Spinal cord (tissue), 10 donors: ENCODE measurements around the gene EMILIN2. TPM values are rescaled to one million over a fixed set of nuclear protein-coding genes. Genes with fewer than 3 reads are reported as not detected.
"Not testable (repeated sequence)": the region's sequence is repeated elsewhere in the genome, so short reads cannot be mapped to it uniquely, and the experiment has no call there.

Experiments
- DNase-seq, 6 donors: peaks; one replicate each; pipeline versions ENCODE4 v3.0.0 to v3.0.0-alpha.2; 2013 to 2015; ENCODE audit warnings: low spot score in 6 of 6, low read depth in 4 of 6
- H3K27ac ChIP-seq: one replicate; pipeline ENCODE4 v1.5.1; 2013; ENCODE audit warnings: low read depth, low read length, control low read depth
- H3K27me3 ChIP-seq: one replicate; pipeline ENCODE4 v1.6.1; 2013; ENCODE audit warnings: low read length; ENCODE audit not compliant: control insufficient read depth, insufficient read depth
- H3K36me3 ChIP-seq: one replicate; pipeline ENCODE4 v1.6.1; 2013; ENCODE audit warnings: low read length; ENCODE audit not compliant: control insufficient read depth, insufficient read depth
- H3K4me1 ChIP-seq: one replicate; pipeline ENCODE4 v1.6.1; 2013; ENCODE audit warnings: low read length; ENCODE audit not compliant: control insufficient read depth, insufficient read depth
- H3K4me3 ChIP-seq: one replicate; pipeline ENCODE4 v1.5.1; 2013; ENCODE audit warnings: low read depth, low read length, control low read depth
- H3K9me3 ChIP-seq: one replicate; pipeline ENCODE4 v1.6.1; 2013; ENCODE audit warnings: low read length; ENCODE audit not compliant: control insufficient read depth, insufficient read depth
- WGBS: methylation state at CpG from one replicate; pipeline ENCODE4 v1.1.5; 2013; ENCODE audit warnings: missing lambda C conversion rate; ENCODE audit not compliant: insufficient coverage; 5-methylcytosine and 5-hydroxymethylcytosine counted together
- polyA plus RNA-seq, 2 donors: library from polyadenylated mRNA; unstranded; fragments of 120-200 nt; gene quantifications; one replicate each; pipeline ENCODE4 v1.2.1, GENCODE V29; 2013; ENCODE audit not compliant: insufficient read length in 2 of 2
- total RNA-seq, 2 donors: library from RNA; depleted of rRNA in 1 of 2; stranded (reverse); fragments of 120-200 nt in 1 of 2; fragments of >200 nt in 1 of 2; gene quantifications; one replicate each; pipeline versions ENCODE4 v1.2.3 to v1.2.4, GENCODE V29; 2013 to 2014
- donor health status: healthy.

EMILIN2 gene
- total and polyA plus RNA-seq, 4 donors, result 5.6 to 20.1 (median 12.0) TPM

- Histone ChIP-seq H3K27me3 (no peaks in the 10 kb centered on the region), H3K4me1 (no peaks in the 10 kb centered on the region), H3K9me3 (no peaks in the 10 kb centered on the region), H3K27ac (no peak overlapping the region), H3K36me3 (no peaks in the 10 kb centered on the region), H3K4me3 (no peak overlapping the region)
- WGBS, result 70% methylated on average over 2 of the region's 2 CpGs
- DNase-seq, result no peak
Observed at GRCh38 chr18:2821695-2822094, 25.1 kb upstream of the EMILIN2 start.

- 100% methylated on average over 2 of the region's 6 CpGs for WGBS
- no peaks in the 10 kb centered on the region for H3K36me3 ChIP-seq
- no peak for DNase-seq
- H3K4me1 ChIP-seq, result no peaks in the 10 kb centered on the region
- H3K4me3 ChIP-seq, result no peak overlapping the region
- H3K9me3 ChIP-seq, result no peaks in the 10 kb centered on the region
- no peak overlapping the region for H3K27ac ChIP-seq
- no peaks in the 10 kb centered on the region for H3K27me3 ChIP-seq
Observed at GRCh38 chr18:2822213-2822921, 24.4 kb upstream of the EMILIN2 start.

GRCh38 chr18:2823202-2823601 lies 23.6 kb upstream of the EMILIN2 start:
- no peak for DNase-seq

GRCh38 chr18:2823966-2824365 lies 22.8 kb upstream of the EMILIN2 start:
- no peaks in the 10 kb centered on the region for H3K9me3 ChIP-seq
- no peak for DNase-seq
- no peaks in the 10 kb centered on the region for H3K4me1 ChIP-seq
- H3K27ac ChIP-seq, result no peak overlapping the region
- H3K36me3 ChIP-seq, result no peaks in the 10 kb centered on the region
- H3K27me3 ChIP-seq, result no peaks in the 10 kb centered on the region
- no CpG with 5 or more reads among the region's 2 CpGs for WGBS
- H3K4me3 ChIP-seq, result no peak overlapping the region

More at GRCh38 chr18:2823202-2823601, 23.6 kb upstream of the EMILIN2 start:
- H3K4me3 ChIP-seq, result no peak overlapping the region
- H3K9me3 ChIP-seq, result no peaks in the 10 kb centered on the region
- no peaks in the 10 kb centered on the region for H3K27me3 ChIP-seq
- H3K36me3 ChIP-seq, result no peaks in the 10 kb centered on the region
- 53% methylated on average over 1 of the region's 2 CpGs for WGBS
- no peaks in the 10 kb centered on the region for H3K4me1 ChIP-seq
- H3K27ac ChIP-seq, result no peak overlapping the region

- WGBS, result 95% methylated on average over 5 of the region's 5 CpGs
Observed at GRCh38 chr18:2824865-2825264, 21.9 kb upstream of the EMILIN2 start.

GRCh38 chr18:2825613-2826175 lies 21.1 kb upstream of the EMILIN2 start:
- Histone ChIP-seq H3K4me3 (no peak overlapping the region), H3K9me3 (no peaks in the 10 kb centered on the region), H3K27me3 (no peaks in the 10 kb centered on the region), H3K27ac (no peak overlapping the region), H3K4me1 (no peaks in the 10 kb centered on the region), H3K36me3 (no peaks in the 10 kb centered on the region)
- no peak for DNase-seq
- 71% methylated on average over 2 of the region's 3 CpGs for WGBS

More at GRCh38 chr18:2824865-2825264, 21.9 kb upstream of the EMILIN2 start:
- DNase-seq, result no peak
- no peak overlapping the region for H3K27ac ChIP-seq
- H3K27me3 ChIP-seq, result no peaks in the 10 kb centered on the region
- H3K4me1 ChIP-seq, result no peaks in the 10 kb centered on the region
- H3K36me3 ChIP-seq, result no peaks in the 10 kb centered on the region
- no peaks in the 10 kb centered on the region for H3K9me3 ChIP-seq
- H3K4me3 ChIP-seq, result no peak overlapping the region

- H3K4me1 ChIP-seq, result no peaks in the 10 kb centered on the region
- H3K27ac ChIP-seq, result no peak overlapping the region
- 76% methylated on average over 8 of the region's 10 CpGs for WGBS
- no peak for DNase-seq
- no peaks in the 10 kb centered on the region for H3K9me3 ChIP-seq
- no peak overlapping the region for H3K4me3 ChIP-seq
- H3K36me3 ChIP-seq, result no peaks in the 10 kb centered on the region
- H3K27me3 ChIP-seq, result no peaks in the 10 kb centered on the region
Observed at GRCh38 chr18:2826581-2826980, 20.2 kb upstream of the EMILIN2 start.

- DNase-seq, result no peak
- H3K36me3 ChIP-seq, result no peaks in the 10 kb centered on the region
- H3K9me3 ChIP-seq, result no peaks in the 10 kb centered on the region
- H3K27me3 ChIP-seq, result no peaks in the 10 kb centered on the region
- H3K27ac ChIP-seq, result no peak overlapping the region
- no peak overlapping the region for H3K4me3 ChIP-seq
- H3K4me1 ChIP-seq, result no peaks in the 10 kb centered on the region
- 83% methylated on average over 1 of the region's 5 CpGs for WGBS
Observed at GRCh38 chr18:2827061-2827460, 19.7 kb upstream of the EMILIN2 start.

GRCh38 chr18:2836118-2836517 lies 10.7 kb upstream of the EMILIN2 start:
- not testable (repeated sequence) for H3K27me3 ChIP-seq, H3K36me3 ChIP-seq, H3K4me1 ChIP-seq, H3K9me3 ChIP-seq, H3K4me3 ChIP-seq, DNase-seq, H3K27ac ChIP-seq
- no CpG with 5 or more reads among the region's 3 CpGs for WGBS

- not testable (repeated sequence) for H3K36me3 ChIP-seq, H3K4me1 ChIP-seq, DNase-seq, H3K9me3 ChIP-seq, H3K27me3 ChIP-seq, H3K4me3 ChIP-seq, H3K27ac ChIP-seq
Observed at GRCh38 chr18:2837290-2837689, 9.5 kb upstream of the EMILIN2 start.
